ENCODE measurements around the gene ALDOB.
A peak's percentile ranks its signal among the peaks of the same experiment; 100 is the strongest.

ALDOB gene

GRCh38 chr9:101398068-101398929, 37.3 kb downstream of the ALDOB start, which contains the start of the genes MRPL50 and ZNF189:
MRPL50 (minus strand) TSS chr9:101398618; CDS start chr9:101398592, 26 bp downstream.
ZNF189 (plus strand) TSS chr9:101398851; CDS start chr9:101399157, 306 bp downstream.
- TF ChIP-seq CTCF (IDR thresholded peaks at IDR 0.05; ENCODE audit: unreplicated experiment in 3 of 3): no peak
- Mint-ChIP-seq H3K36me3 (ENCODE audit: low read depth) (peaks cover 94% of the 10 kb centered on the region), H3K9me3 (peaks cover 50% of the 10 kb centered on the region), H3K27me3 (ENCODE audit: low read depth) (no peaks in the 10 kb centered on the region), H3K4me3 (peak within 1 kb of the TSS; percentile 94 to 98 (median 98)), H3K4me1 (peaks cover 29% of the 10 kb centered on the region), H3K27ac (peak within 1 kb of the TSS; percentile 95 to 99 (median 99))

GRCh38 chr9:101397746-101398067, 37.9 kb downstream of the ALDOB start:
- peaks cover 29% of the 10 kb centered on the region for H3K4me1 Mint-ChIP-seq
- peaks cover 49% of the 10 kb centered on the region for H3K9me3 Mint-ChIP-seq
- peaks cover 94% of the 10 kb centered on the region for H3K36me3 Mint-ChIP-seq (ENCODE audit: low read depth)
- H3K27me3 Mint-ChIP-seq (ENCODE audit: low read depth): no peaks in the 10 kb centered on the region
- peak overlapping the region; percentile 95 to 99 (median 99) for H3K27ac Mint-ChIP-seq
- TF ChIP-seq CTCF (IDR thresholded peaks at IDR 0.05; ENCODE audit: unreplicated experiment in 3 of 3): no peak
- peak overlapping the region; percentile 94 to 98 (median 98) for H3K4me3 Mint-ChIP-seq

GRCh38 chr9:101394687-101395086, 40.9 kb downstream of the ALDOB start:
- Mint-ChIP-seq H3K4me3 (peak overlapping the region in 1 of 3 experiments; percentile 20), H3K27ac (no peak overlapping the region), H3K27me3 (ENCODE audit: low read depth) (no peaks in the 10 kb centered on the region), H3K9me3 (peaks cover 39% of the 10 kb centered on the region), H3K4me1 (peaks cover 10% of the 10 kb centered on the region), H3K36me3 (ENCODE audit: low read depth) (peaks cover 92% of the 10 kb centered on the region)
- no peak for TF ChIP-seq CTCF (IDR thresholded peaks at IDR 0.05; ENCODE audit: unreplicated experiment in 3 of 3)

- H3K9me3 Mint-ChIP-seq: peaks cover 39% of the 10 kb centered on the region
- peaks cover 92% of the 10 kb centered on the region for H3K36me3 Mint-ChIP-seq (ENCODE audit: low read depth)
- TF ChIP-seq CTCF (IDR thresholded peaks at IDR 0.05; ENCODE audit: unreplicated experiment in 3 of 3): no peak
- no peak overlapping the region for H3K4me3 Mint-ChIP-seq
- no peak overlapping the region for H3K27ac Mint-ChIP-seq
- H3K27me3 Mint-ChIP-seq (ENCODE audit: low read depth): no peaks in the 10 kb centered on the region
- peaks cover 10% of the 10 kb centered on the region for H3K4me1 Mint-ChIP-seq
These were observed 42.4 kb downstream of the ALDOB start for GRCh38 chr9:101393135-101393534.

GRCh38 chr9:101388507-101388993, 47.0 kb downstream of the ALDOB start:
- no peak overlapping the region for H3K4me3 Mint-ChIP-seq
- no peaks in the 10 kb centered on the region for H3K4me1 Mint-ChIP-seq
- H3K36me3 Mint-ChIP-seq (ENCODE audit: low read depth): peaks cover 81% of the 10 kb centered on the region
- H3K27me3 Mint-ChIP-seq (ENCODE audit: low read depth): peaks cover 3% of the 10 kb centered on the region
- peak in 1 of 3 experiments; percentile 25 for TF ChIP-seq CTCF (IDR thresholded peaks at IDR 0.05; ENCODE audit: unreplicated experiment in 3 of 3)
- peak overlapping the region in 1 of 3 experiments; percentile 29 for H3K27ac Mint-ChIP-seq
- peaks cover 34% of the 10 kb centered on the region for H3K9me3 Mint-ChIP-seq
